ENCODE measurements around the gene COL15A1.

COL15A1 gene

DNA sequence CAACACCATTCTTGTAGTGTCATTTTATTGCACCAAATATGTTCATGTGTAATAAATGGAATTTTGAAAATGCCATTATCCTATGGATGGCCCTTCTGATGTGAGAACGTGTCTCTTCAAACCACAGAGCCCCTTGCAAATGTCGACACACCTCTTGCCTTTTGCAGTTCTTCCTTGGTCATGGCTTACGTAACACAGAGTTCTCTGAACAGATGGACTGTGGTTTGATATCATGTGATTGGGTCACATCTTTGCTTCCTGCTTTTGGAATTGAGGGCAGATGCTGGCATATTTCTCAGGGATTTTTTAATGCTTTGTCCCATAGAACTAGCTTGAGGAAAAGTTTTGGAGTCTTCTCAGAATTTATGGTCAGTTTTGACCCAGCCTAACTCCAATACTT, 165.8 kb downstream of the COL15A1 start:
- DNase-seq (ENCODE audit: low spot score) = no peak

DNA sequence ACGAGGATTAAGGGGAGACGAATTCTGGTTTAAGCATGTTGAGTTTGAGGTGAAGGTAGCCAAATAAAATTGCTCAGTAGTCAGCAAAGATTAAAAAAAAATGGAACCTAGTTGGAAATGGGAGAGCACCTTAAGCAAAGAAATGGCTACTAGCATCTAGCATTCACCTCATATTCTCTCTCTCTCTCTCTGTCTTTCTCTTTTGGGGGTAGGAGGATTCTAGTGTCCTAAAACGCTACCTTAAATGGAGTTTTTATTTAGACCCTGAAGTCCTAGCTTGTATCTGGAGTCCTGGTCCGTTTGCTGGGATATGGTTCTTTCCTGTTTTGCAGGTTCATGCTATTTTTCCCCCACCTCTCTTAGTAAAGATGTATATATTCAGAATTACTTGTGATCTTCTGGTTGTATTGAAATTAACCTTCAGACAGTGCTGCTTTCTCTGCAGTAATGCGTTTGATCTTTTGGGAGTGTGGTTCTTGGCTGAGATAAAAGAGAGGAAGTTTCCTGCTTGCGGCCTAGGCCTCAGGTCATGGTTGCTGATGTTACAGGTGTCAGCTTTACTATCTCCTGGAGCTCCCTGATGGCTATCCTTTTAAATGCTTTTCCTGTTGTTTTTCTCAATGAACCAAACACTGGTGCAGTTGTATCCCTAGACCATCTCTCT, 169.2 kb downstream of the COL15A1 start:
- no peak for DNase-seq (ENCODE audit: low spot score)

DNA sequence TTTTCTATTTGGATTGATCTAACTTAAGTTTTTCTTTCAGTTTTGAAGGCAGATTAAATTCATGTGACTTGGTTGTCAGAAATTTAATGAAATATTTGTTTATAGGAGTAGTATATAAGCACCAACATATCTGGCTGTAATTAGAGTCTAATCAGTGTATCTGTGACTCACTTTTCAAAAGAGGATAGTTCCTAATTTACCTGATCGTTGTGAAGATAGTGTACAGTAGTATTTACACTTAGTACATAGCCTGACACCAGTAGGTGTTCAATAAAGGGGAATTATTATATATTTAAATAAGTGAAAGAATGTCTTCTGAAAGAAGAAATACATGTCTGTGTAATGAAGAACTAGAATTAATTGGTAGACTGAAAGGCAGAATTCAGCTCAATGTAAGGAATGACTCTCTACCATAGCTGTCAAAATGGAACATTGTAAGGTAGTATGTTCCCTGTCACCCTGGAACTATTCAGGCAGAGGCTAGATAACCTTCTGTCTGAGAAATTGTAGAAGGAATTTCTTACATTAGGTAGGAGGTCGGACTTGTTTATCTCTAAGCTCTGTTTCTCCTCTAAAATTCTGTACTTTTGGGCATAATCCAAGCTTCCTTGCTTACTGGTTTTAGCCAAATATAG, 169.8 kb downstream of the COL15A1 start:
- no peak for DNase-seq (ENCODE audit: low spot score)

DNA sequence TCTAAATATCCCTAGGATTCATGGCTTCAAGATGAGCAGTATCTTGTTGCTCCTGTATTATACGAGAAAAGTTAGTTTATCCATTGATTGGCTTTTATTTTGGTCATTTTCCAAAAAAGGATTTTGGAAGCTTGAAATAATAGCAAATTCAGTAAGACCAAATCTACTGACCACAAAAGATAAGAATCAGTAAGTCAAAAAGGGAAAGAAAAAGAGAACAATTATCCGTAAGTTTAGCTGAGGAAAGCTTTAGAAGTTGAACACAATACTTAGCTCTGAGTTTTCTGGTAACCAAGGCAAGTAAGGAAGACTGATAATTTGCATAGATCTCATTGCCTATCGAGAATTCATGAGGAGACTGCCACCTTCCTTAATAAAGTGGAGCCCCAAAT, 170.3 kb downstream of the COL15A1 start:
- no peak for DNase-seq (ENCODE audit: low spot score)

DNA sequence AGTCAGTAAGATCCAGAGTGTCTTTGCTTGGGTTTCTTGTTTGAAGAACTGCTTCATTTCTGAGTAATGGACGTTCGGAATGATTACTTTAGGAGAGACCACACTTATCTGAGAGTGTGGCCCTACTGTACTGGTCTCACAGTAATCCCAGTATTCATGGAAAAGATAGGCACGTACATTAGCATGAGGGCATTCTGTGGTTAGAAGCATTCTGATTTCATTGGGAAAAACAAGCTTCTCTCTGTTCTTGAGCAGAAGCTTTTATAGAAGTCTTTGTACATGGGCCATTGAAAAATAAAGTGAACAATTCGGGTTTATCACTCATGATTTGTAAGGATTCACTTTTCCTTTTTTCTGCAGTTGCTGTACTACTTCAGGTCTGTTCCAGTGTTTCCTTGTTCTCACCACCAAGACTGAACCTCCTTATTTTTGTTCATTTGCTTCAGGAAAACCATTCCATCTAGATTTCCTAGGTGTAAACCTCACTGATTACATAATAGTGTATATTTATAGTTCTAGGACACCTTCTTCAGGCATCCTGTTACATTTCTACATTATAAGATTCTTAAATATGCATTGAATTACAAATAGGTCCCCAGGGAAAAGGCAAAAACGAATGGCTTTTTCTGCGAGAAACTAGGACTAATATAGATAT, 171.3 kb downstream of the COL15A1 start:
- DNase-seq (ENCODE audit: low spot score) = no peak

DNA sequence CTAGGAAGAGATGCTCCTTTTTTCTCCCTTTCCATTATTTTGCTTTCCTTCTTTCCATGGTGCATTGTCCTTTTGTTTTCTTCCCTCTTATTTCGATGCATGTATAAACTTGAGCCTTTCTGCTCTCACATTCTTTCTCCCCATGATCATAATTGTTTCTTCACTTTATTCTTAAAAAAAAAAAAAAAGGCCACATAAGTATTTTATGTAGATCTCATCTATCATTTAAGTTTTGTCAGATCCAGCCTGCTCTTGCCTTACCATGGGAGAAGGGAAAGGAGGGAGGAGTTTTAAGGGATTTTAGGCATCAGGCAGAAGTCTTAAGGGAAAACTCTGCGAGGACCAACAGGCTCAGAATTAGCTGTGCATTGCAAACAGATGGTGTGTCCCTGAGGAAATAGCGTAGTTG, 172.3 kb downstream of the COL15A1 start:
- DNase-seq (ENCODE audit: low spot score) = no peak

DNA sequence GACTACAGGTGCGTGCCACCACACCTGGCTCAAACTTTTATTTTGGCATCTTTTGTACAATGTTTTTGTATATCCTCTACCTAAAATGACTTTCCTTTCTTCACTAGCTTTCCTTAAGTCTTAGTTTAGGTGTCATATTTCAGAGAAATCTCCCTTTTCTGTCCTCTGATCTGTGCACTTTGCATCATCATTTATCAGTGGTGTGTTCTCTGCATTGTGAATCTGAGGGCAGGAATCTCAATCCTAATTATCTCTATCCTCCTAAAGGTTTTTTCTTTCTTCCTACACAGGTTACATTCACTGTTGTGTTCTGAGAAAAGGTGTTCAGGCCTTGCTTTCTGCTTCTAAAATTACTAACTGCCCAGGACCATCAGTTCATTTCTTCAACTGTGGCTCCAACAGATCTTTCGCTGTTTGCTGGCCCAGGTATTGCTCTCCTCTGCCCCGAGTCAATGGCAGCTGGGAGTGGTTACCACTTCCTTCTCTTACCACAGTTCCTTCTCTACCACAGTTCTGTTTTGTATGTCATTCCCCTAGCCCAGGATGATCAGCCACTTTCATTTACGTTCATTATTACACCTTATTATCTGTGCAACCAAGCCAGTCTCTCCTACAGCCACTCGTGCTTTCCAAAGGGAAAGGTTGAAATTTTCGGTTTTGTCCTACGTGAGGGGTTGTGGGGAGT, 175.2 kb downstream of the COL15A1 start:
- no peak for DNase-seq (ENCODE audit: low spot score)

DNA sequence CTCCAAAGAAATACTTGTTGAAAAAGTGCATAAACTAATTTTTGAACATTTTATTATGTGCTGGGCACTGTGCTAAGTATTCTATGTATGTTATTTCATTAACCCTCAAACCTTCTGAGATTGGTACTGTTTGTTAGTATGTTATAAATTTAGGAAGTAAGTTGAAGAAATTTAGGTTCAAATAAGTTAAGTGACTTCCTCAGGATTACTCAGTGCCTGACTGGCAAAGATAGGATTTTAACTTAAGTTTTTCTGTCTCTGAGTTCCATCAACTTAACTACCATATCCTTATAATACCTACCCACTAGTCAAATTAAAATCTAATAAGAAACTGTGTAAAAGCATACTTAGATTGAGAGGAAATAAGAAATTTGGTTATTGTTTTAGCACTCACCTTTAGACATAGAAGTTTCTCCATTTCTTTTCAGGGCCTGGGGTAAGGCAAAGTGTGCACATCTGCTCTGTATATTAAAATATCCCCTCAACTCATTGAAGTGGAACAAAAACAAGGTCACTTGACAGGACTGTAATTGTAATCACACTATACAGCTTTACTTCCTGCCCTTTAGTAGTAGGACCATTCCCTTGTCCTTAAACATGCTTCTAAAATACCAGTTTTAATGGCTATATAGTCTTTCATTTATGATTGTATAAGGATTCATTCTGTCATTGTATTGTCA, 176.4 kb downstream of the COL15A1 start:
- DNase-seq (ENCODE audit: low spot score) = no peak
